Body of pancreas (tissue), 4 donors: ENCODE results near the gene EXD3. TPM values are rescaled to one million over a fixed set of nuclear protein-coding genes. Genes with fewer than 3 reads are reported as not detected.

Source experiments
- ATAC-seq: fragments of 150-250 bp; one replicate; pipeline ENCODE4 v1.9.1; 2016
- DNase-seq, 4 donors: peaks; one replicate each; pipeline ENCODE4 v3.0.0-alpha.2; 2019
- H3K27ac ChIP-seq, 4 donors: fragments of 200-600 bp; sonication (generic); 1 replicate in 3 of 4; 2 replicates in 1 of 4; pipeline versions ENCODE4 v1.5.1 to v1.6.1; 2016 to 2019; ENCODE audit warnings: mild to moderate bottlenecking in 1 of 4, mixed read lengths in 1 of 4, moderate library complexity in 1 of 4
- H3K27me3 ChIP-seq, 2 donors: fragments of 200-600 bp; sonication (generic); one replicate each; pipeline ENCODE4 v1.6.0; 2016; ENCODE audit warnings: mild to moderate bottlenecking in 1 of 2
- H3K36me3 ChIP-seq, 2 donors: fragments of 200-600 bp; sonication (generic); replicated peaks in 1 of 2; 2 replicates each; pipeline ENCODE4 v1.5.1; 2016; ENCODE audit warnings: low read depth in 2 of 2; ENCODE audit not compliant: insufficient read depth in 1 of 2
- H3K4me1 ChIP-seq: fragments of 200-600 bp; sonication (generic); one replicate; pipeline ENCODE4 v1.6.0; 2016
- H3K4me3 ChIP-seq, 2 donors: fragments of 200-600 bp; sonication (generic); 1 replicate in 1 of 2; 2 replicates in 1 of 2; pipeline ENCODE4 v1.5.1; 2016 to 2019
- H3K9me3 ChIP-seq, 3 donors: fragments of 200-600 bp; sonication (generic); 1 replicate in 2 of 3; 2 replicates in 1 of 3; pipeline ENCODE4 v1.5.1; 2016
- CTCF ChIP-seq, 7 experiments: fragments of 450-650 bp in 4 of 7; fragments of 200-600 bp in 3 of 7; sonication (generic) in 3 of 7; IDR thresholded peaks; one replicate each; pipeline ENCODE4 v1.5.1; 2016 to 2019; ENCODE audit warnings: antibody characterized with exemption in 7 of 7
- POLR2A ChIP-seq, 3 donors: fragments of 450-650 bp; IDR thresholded peaks; one replicate each; pipeline ENCODE4 v1.6.1; 2016; ENCODE audit warnings: antibody characterized with exemption in 3 of 3, mild to moderate bottlenecking in 2 of 3
- WGBS, 2 donors: methylation state at CpG; one replicate each; pipeline ENCODE4 v1.1.5; 2017; 5-methylcytosine and 5-hydroxymethylcytosine counted together
- intact Hi-C: fragments of 100-400 bp; cut with DNase I; formaldehyde crosslinking; loops from one replicate; pipeline ENCODE4 v1.15.1; 2023
- total RNA-seq, 2 donors: library from RNA; depleted of rRNA; stranded (reverse); fragments of >200 nt; gene quantifications; one replicate each; pipeline ENCODE4 v1.1.0, GENCODE V29; 2016

EXD3 gene
- total RNA-seq, 2 donors from 2014 or later: 23.3 to 34.9 TPM

- Histone ChIP-seq H3K27ac (no peak overlapping the region), H3K27me3 (no peaks in the 10 kb centered on the region), H3K9me3 (no peaks in the 10 kb centered on the region), H3K4me1 (peaks cover 12% of the 10 kb centered on the region), H3K36me3 (peaks cover 0 to 5% of the 10 kb centered on the region in 2 donors), H3K4me3 (no peak overlapping the region)
- no peak for ATAC-seq
- WGBS, 2 donors: 92% methylated on average over 6 to 16 of the region's 16 CpGs
- DNase-seq: no peak
- TF ChIP-seq POLR2A (IDR thresholded peaks at IDR 0.05): no peak
- TF ChIP-seq CTCF (IDR thresholded peaks at IDR 0.05): no peak
- intact Hi-C loops: loop anchor here (10.0 kb wide), 1 partner anchor 164 kb away; no protein-coding TSS in a partner anchor
Measured at GRCh38 chr9:137448602-137448962, 25.6 kb upstream of the EXD3 start.

DNA sequence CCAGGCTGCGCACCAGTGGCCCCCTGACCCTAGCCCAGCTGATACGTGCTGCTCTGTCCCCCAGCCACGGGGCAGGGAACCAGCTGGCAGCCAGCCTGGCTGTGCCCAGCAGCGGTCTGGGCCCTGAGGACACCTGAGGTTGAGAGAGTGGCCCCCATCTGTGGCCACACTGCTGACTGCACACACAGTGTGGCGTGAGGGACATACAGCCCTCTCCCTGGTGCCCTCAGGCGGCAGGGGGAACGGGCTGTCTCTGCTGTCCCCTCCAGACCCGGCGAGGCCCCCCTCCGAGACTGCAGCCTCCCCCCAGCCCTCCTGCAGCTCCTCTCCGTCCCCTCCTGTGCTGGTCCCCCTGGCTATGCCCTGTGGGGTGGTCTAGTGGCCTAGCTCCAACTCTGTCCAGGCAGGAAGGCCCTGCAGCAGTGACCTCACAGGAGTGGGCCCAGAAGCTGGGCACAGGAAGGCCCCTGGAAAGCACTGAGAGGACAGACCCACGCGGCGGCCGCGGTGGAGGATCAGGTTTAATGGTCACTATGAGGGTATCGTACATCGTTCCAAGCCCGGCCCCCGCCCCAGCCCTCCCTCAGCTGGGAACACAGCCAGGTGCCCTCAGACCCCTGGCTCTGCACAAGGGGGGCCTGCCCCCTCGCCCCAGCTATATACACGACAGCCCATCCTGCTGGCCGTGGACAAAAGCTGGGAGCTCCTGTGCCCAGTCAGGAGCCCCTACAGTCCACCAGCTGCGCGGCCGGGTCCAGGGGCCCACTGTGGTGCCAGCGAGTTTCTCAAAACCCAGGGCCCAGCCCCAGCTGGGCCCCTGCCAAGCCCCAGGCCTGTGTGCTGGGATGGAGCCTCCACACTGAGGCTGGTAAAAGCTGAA, 25.0 kb upstream of the EXD3 start:
- Histone ChIP-seq H3K4me3 (no peak overlapping the region), H3K27me3 (no peaks in the 10 kb centered on the region), H3K4me1 (peaks cover 12% of the 10 kb centered on the region), H3K9me3 (no peaks in the 10 kb centered on the region), H3K27ac (no peak overlapping the region), H3K36me3 (peaks cover 0 to 5% of the 10 kb centered on the region in 2 donors)
- no peak for ATAC-seq
- WGBS, 2 donors: 78 to 80% methylated on average over 3 to 25 of the region's 27 CpGs
- intact Hi-C loops: loop anchor here (10.0 kb wide), 1 partner anchor 163 kb away; no protein-coding TSS in a partner anchor
- peak in 1 of 4 donors; percentile 15 for DNase-seq
- TF ChIP-seq CTCF (IDR thresholded peaks at IDR 0.05) (no peak), POLR2A (IDR thresholded peaks at IDR 0.05) (no peak)

DNA sequence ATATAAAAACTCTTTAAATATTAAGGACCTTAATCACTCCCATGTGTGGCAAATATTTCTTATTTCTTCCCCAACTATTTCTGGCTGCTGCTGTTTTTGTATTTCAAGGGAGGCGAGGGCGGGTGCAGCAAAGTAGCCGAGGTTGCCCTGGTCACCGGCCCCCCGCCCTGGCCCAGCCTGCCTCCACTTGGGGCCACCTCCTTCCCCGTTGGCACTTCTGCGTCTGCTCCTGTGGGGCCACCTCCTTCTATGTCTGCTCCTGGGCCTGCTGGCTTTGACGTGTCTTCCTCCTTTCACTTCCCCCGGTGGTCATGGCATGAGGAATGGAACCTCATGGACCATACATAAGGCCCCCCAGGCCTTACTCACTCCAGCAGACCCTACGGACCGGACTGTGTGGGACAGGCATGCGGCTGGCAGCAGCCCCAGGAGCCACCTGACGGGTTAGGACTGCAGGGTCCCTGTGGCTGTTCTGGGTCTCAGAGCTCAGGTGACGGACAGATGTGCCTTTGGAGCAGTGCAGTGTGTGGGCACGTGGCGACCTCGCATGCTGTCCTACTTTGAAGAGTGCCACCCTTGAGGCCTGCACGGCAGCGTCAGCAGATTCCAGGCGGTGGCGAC, 24.0 kb upstream of the EXD3 start:
- intact Hi-C loops: loop anchor here (10.0 kb wide), 1 partner anchor 162 kb away; no protein-coding TSS in a partner anchor
- DNase-seq (peak in 1 of 4 donors; percentile 16), ATAC-seq (no peak)
- peaks cover 12% of the 10 kb centered on the region for H3K4me1 ChIP-seq
- H3K27ac ChIP-seq: no peak overlapping the region
- 73 to 75% methylated on average over 12 to 21 of the region's 21 CpGs for WGBS, 2 donors
- no peaks in the 10 kb centered on the region for H3K9me3 ChIP-seq
- no peaks in the 10 kb centered on the region for H3K27me3 ChIP-seq
- TF ChIP-seq CTCF (IDR thresholded peaks at IDR 0.05): no peak
- no peak for TF ChIP-seq POLR2A (IDR thresholded peaks at IDR 0.05)
- H3K36me3 ChIP-seq: no peaks in the 10 kb centered on the region
- H3K4me3 ChIP-seq: no peak overlapping the region

DNA sequence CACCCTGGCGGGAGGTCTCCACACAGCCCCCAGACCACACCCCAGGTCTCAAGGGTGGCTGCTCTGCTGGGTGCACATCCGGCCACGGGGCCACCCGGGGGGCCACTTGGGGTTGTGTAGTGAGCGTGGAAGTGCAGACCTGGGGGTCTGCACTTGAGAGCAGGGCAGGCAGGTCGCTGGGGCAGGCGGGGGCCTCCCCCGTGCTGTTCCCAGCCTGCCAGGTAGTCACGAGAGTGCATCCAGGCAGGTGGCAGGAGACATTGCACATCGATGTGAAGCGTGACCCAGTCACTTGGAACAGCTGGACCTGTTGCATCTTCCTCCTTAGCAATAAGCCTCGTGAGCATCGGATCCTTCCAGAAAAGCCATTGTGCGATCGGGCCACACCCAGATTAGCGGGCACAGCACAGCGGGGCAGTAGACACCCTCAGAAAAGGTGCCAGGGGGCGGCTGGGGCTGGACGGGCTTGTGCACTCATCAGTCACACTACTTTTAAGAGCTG, 23.0 kb upstream of the EXD3 start:
- intact Hi-C loops: loop anchor here (10.0 kb wide), 1 partner anchor 161 kb away; no protein-coding TSS in a partner anchor
- Histone ChIP-seq H3K4me1 (peaks cover 18% of the 10 kb centered on the region), H3K9me3 (no peaks in the 10 kb centered on the region), H3K4me3 (no peak overlapping the region), H3K36me3 (no peaks in the 10 kb centered on the region), H3K27ac (no peak overlapping the region), H3K27me3 (no peaks in the 10 kb centered on the region)
- TF ChIP-seq CTCF (IDR thresholded peaks at IDR 0.05) (no peak), POLR2A (IDR thresholded peaks at IDR 0.05) (no peak)
- DNase-seq (peak in 1 of 4 donors; percentile 24), ATAC-seq (no peak)
- 32 to 33% methylated on average over 10 to 19 of the region's 19 CpGs for WGBS, 2 donors
